GM18907 (cell line): ENCODE measurements around the gene CYTL1.

Source experiments
- ATAC-seq: cut with Tn5 transposase; IDR thresholded peaks from one replicate; pipeline ENCODE4 v1.9.1; 2021; ENCODE audit warnings: mild to moderate bottlenecking, moderate library complexity; ENCODE audit not compliant: unreplicated experiment

CYTL1 gene

DNA sequence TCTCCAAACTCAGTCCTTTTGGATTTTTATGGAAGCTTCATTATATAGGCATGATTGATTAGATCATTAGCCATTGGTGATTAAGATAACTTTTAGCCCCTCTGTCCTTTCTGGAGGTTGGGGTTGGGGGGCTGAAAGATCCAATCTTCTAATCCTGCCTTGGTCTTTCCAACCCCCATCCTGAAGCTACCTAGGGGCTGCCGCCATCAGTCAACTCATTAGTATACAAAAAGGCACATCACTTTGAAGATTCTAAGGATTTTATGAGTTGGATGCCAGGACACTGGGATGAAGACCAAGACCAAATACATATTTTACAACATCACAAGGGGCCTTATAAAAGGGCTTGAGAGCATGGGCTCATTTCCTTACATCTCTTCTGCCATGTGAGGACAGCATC, 47.5 kb downstream of the CYTL1 start:
- no peak for ATAC-seq

DNA sequence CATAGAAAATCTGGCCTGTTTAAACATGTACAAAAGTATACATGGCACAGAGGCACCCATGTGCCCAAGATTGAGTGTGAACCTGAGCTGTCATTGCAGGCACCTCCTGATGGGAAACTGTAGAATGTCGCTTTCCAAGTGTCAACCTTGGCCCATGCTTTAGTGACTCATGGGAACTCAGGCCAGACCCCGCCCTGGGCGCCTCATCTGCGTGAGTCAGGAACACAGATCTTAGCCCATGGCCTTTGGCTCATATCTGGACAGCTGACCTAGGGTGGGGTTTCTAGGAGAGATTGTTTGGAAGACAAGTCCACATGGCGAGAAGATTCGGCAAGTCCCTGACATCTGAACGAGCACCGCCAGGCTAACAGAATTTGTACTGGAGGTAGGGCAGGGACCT, 50.0 kb downstream of the CYTL1 start:
- ATAC-seq, result no peak

GRCh38 chr4:4968161-4968725, 51.0 kb downstream of the CYTL1 start:
- ATAC-seq, result no peak
